ENCODE results near the gene EMC9. TPM values are rescaled to one million over a fixed set of nuclear protein-coding genes. Genes with fewer than 3 reads are reported as not detected.

EMC9 gene
- total and polyA plus RNA-seq, 2 of the 8 experiments (the other 6 are each of a cell fraction or from before 2014, with no cell fraction given): 38.4 to 47.2 TPM

DNA sequence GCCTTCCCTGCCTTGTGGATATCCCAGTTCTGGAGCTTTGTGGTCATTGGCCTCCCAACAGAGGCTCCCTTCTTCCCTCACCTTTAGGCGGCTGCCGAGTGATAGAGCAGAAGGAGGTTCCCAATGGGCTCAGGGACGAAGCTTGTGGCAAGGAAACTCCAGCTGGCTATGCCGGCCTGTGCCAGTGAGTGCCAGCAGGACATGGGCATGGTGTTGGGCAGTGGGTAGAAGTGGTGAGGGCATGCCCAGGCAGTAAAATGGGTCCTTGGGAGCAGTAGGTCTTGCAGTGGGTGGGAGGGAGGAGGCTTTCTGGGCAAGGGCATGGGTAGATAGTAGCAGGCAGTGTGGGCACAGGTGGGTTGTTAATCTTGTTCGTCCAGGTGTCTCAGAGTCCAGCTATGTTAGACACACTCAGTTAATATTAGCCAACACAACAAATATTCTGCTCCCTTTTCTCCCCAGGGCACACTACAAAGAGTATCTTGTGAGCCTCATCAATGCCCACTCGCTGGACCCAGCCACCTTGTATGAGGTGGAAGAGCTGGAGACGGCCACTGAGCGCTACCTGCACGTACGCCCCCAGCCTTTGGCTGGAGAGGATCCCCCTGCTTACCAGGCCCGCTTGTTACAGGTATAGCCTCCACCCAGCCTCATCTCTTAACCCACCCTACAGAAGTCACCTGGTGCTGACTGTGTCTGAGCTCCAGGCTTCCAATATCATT is 18.5 kb upstream of the EMC9 start (continued):
- TF ChIP-seq NANOG (IDR thresholded peaks at IDR 0.05; ENCODE audit: insufficient read depth, low read depth, low read length, poor library complexity, severe bottlenecking): no peak
- TF ChIP-seq SUZ12 (IDR thresholded peaks at IDR 0.05; ENCODE audit: low read length): no peak
- no peak for TF ChIP-seq RAD21 (IDR thresholded peaks at IDR 0.05 in 1 of 2, conservative IDR thresholded peaks at IDR 0.05 in 1 of 2; ENCODE audit: low read depth in 2 of 2, low read length in 2 of 2)
- no peak for TF ChIP-seq BRCA1 (IDR thresholded peaks at IDR 0.05; ENCODE audit: low read depth, low read length)

Measured in H1 (cell line).